Lower lobe of right lung (tissue), 2 donors: Measurements from ENCODE around the gene ZNF593OS. TPM values are rescaled to one million over a fixed set of nuclear protein-coding genes. Genes with fewer than 3 reads are reported as not detected.

Source experiments
- ATAC-seq, 2 donors: fragments of 200-7000 bp; cut with Tn5 transposase; one replicate each; pipeline ENCODE4 v1.9.1; 2020 to 2022; ENCODE audit warnings: mild to moderate bottlenecking in 2 of 2, moderate library complexity in 2 of 2
- DNase-seq: peaks from one replicate; pipeline ENCODE4 v3.0.0-alpha.2; 2020
- H3K27ac ChIP-seq: fragments of 200-600 bp; one replicate; pipeline ENCODE4 v1.8.0; 2022
- H3K27me3 ChIP-seq: fragments of 200-600 bp; one replicate; pipeline ENCODE4 v1.8.0; 2022; ENCODE audit warnings: low read depth
- H3K36me3 ChIP-seq: fragments of 200-600 bp; one replicate; pipeline ENCODE4 v1.8.0; 2022; ENCODE audit warnings: mild to moderate bottlenecking
- H3K4me1 ChIP-seq: fragments of 200-600 bp; one replicate; pipeline ENCODE4 v1.8.0; 2022
- H3K4me3 ChIP-seq: fragments of 200-600 bp; one replicate; pipeline ENCODE4 v1.8.0; 2022; ENCODE audit warnings: mild to moderate bottlenecking
- H3K9me3 ChIP-seq: fragments of 200-600 bp; one replicate; pipeline ENCODE4 v1.8.0; 2022
- intact Hi-C: fragments of 100-400 bp; cut with DNase I; formaldehyde crosslinking; loops from one replicate; pipeline ENCODE4 v1.11.0; 2022
- total RNA-seq: library from RNA; stranded (reverse); fragmentation: NEBNext Ultra II Directional; extraction: Animal tissue kit (Norgen Biotek cat#: 25700); gene quantifications from one replicate; pipeline ENCODE4 v1.2.1, GENCODE V29; 2021
- TF ChIP-seq, protein P1 (sequence below): fragments of 200-600 bp; IDR thresholded peaks from one replicate; pipeline ENCODE4 v1.8.0; 2022; ENCODE audit warnings: antibody characterized with exemption, mild to moderate bottlenecking
- donor health status: DM: no; HTN: yes; CAD: no; lungs with severe emphysema.

Gene ZNF593OS
- total RNA-seq, 1 donor from 2014 or later = not detected

DNA sequence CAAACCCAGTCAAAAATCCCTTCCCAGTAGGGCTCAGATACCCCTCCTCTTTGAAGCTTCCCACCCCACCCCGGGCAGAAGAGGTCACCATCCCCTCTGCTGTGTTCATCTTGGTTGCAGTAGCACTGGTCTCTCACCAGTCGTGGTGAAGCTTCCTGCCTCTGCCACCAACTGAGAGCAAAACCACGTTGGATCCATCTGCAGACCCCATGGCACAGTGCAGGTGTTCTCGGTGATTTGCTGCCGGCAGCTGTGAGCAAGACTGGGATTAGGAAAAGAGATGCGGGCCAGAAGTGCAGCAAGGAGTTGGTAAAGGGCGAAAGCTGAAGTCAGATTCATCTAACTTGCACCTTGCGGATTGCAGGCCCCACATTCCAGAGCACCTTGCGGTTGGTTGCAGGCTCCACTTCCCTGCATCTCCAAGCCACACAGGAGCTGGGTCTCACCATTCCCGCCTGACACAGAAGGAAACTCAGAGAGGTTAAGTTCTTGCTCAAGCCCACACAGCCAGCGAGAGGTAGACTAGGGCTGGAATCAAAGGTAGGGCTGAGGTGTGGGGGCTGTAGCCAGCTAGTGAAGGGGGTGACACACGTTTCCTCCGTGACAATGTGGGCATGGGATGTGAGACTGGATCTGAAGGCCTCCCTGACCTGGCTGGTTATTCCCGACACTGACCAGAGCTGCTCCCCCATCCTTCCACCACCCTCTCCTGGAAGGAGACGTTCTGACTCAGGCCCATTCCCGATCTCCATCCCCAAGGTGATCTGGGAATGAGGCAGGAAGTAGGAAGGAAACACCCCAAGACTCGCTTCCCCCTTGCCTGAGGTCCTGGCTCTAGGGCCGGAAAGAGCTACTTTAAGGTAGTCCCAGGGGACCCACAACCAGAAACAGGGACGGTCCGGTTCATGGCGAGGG, 16.0 kb downstream of the ZNF593OS start:
- peak overlapping the region; percentile 32 for H3K4me3 ChIP-seq
- H3K36me3 ChIP-seq = no peaks in the 10 kb centered on the region
- intact Hi-C loops = no loop called here
- peaks cover 34% of the 10 kb centered on the region for H3K27me3 ChIP-seq
- no peaks in the 10 kb centered on the region for H3K9me3 ChIP-seq
- DNase-seq (no peak), ATAC-seq (peak; percentile 21 to 34)
- TF ChIP-seq, protein P1, sequence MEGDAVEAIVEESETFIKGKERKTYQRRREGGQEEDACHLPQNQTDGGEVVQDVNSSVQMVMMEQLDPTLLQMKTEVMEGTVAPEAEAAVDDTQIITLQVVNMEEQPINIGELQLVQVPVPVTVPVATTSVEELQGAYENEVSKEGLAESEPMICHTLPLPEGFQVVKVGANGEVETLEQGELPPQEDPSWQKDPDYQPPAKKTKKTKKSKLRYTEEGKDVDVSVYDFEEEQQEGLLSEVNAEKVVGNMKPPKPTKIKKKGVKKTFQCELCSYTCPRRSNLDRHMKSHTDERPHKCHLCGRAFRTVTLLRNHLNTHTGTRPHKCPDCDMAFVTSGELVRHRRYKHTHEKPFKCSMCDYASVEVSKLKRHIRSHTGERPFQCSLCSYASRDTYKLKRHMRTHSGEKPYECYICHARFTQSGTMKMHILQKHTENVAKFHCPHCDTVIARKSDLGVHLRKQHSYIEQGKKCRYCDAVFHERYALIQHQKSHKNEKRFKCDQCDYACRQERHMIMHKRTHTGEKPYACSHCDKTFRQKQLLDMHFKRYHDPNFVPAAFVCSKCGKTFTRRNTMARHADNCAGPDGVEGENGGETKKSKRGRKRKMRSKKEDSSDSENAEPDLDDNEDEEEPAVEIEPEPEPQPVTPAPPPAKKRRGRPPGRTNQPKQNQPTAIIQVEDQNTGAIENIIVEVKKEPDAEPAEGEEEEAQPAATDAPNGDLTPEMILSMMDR = no peak
- H3K27ac ChIP-seq = peak overlapping the region; percentile 27
- peaks cover 22% of the 10 kb centered on the region for H3K4me1 ChIP-seq

DNA sequence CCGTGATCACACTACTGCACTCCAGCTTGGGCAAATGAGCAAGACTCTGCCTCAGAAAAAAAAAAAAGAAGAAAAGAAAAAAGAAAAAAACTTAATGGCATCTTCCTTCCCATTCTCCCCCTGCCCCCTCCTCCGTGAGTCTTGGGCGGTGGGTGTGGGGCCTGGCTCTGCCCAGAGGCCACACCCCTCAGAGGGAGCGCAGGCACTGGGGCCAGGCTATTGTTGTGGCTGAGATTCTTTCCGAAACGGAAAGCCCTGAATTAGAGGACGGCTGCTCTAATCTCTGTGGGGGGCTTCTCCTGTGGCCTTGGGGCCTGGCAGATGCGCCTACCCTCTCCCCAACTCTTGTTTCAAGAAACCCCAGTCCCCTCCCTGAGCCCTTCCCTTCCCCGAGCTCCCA, 16.9 kb downstream of the ZNF593OS start:
- TF ChIP-seq, protein P1 = no peak
- peak in 1 of 2 donors; percentile 20 for ATAC-seq
- no peaks in the 10 kb centered on the region for H3K9me3 ChIP-seq
- H3K4me1 ChIP-seq = peaks cover 22% of the 10 kb centered on the region
- H3K27me3 ChIP-seq = peaks cover 32% of the 10 kb centered on the region
- intact Hi-C loops = no loop called here
- peak overlapping the region; percentile 3 for H3K4me3 ChIP-seq
- no peaks in the 10 kb centered on the region for H3K36me3 ChIP-seq
- H3K27ac ChIP-seq = no peak overlapping the region
- no peak for DNase-seq

DNA sequence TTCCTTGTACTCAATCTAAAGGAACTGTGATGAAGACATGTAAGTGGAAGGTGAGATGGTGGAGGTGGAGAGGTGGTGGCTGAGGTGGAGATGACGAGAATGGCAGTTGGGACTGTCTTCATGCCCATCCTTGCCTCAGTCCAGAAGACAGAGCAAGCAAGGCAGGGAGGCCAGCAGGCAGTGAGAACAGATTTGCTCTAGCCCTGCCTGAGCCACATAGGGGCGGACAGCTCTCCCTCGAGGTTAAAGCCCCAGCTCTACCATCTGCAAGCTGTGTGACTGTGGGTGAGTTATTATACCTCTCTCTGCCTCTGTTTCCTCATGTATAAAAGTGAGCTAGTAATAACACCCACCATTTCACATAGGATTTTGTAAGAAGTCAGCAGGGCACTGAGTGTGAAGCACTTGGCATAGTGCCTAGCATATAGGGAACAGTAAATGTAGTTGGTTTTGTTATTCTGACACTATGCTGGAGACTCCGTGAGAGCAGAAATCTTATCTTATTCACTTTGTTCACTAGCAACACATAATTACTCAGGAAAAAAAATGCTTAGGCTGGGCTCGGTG, 17.6 kb downstream of the ZNF593OS start:
- DNase-seq (no peak), ATAC-seq (peak in 1 of 2 donors; percentile 18)
- Histone ChIP-seq H3K36me3 (no peaks in the 10 kb centered on the region), H3K4me3 (no peak overlapping the region), H3K9me3 (no peaks in the 10 kb centered on the region), H3K27ac (no peak overlapping the region), H3K27me3 (peaks cover 29% of the 10 kb centered on the region), H3K4me1 (peaks cover 22% of the 10 kb centered on the region)
- intact Hi-C loops = no loop called here
- TF ChIP-seq, protein P1 = no peak

DNA sequence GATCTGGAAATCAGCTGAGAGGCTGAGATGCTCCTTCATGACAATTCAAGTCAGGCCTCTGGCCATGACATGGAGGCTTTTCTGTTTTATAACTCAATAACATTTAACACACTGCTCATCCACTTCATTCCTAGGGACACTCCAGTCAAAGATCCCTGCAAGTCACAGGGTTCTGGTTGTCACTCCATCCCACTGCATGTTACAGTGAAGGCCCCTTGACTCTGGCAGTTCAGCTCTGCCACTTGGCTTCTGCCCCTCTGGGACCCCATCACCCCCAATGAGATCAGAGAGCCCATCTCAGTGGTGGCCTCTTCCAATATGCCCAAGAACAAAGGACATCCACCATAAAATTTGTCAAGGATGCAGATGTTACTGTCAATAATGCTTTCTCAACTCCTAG, 22.7 kb downstream of the ZNF593OS start:
- ATAC-seq (no peak), DNase-seq (no peak)
- Histone ChIP-seq H3K27me3 (no peaks in the 10 kb centered on the region), H3K4me1 (no peaks in the 10 kb centered on the region), H3K27ac (no peak overlapping the region), H3K4me3 (no peak overlapping the region), H3K9me3 (no peaks in the 10 kb centered on the region), H3K36me3 (no peaks in the 10 kb centered on the region)
- TF ChIP-seq, protein P1 = no peak
- intact Hi-C loops = loop anchor here (5.0 kb wide), 1 partner anchor 42 kb away; no protein-coding TSS in a partner anchor

DNA sequence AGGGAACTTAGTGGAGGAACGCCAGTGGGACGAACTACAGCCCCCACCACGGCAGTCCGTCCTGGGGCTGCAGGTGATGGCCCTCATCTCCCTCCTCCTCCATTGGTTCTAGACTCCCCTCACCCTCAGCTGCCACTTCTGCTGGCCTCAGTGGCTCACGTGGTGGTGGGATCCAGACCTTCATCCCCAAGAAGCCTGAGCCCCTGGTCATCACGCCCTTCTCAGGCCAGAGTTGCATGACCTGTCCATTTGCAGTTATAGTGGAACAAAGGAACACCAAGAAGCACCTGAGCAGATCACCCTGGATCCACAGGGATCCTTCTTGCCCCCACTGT, 25.7 kb downstream of the ZNF593OS start:
- DNase-seq (no peak), ATAC-seq (no peak)
- H3K36me3 ChIP-seq = no peaks in the 10 kb centered on the region
- no peak overlapping the region for H3K4me3 ChIP-seq
- H3K4me1 ChIP-seq = no peaks in the 10 kb centered on the region
- intact Hi-C loops = loop anchor here (5.0 kb wide), 1 partner anchor 39 kb away; no protein-coding TSS in a partner anchor
- H3K9me3 ChIP-seq = no peaks in the 10 kb centered on the region
- no peak overlapping the region for H3K27ac ChIP-seq
- TF ChIP-seq, protein P1 = no peak
- H3K27me3 ChIP-seq = no peaks in the 10 kb centered on the region
